ENCODE results near the gene SYCE3.

DNA sequence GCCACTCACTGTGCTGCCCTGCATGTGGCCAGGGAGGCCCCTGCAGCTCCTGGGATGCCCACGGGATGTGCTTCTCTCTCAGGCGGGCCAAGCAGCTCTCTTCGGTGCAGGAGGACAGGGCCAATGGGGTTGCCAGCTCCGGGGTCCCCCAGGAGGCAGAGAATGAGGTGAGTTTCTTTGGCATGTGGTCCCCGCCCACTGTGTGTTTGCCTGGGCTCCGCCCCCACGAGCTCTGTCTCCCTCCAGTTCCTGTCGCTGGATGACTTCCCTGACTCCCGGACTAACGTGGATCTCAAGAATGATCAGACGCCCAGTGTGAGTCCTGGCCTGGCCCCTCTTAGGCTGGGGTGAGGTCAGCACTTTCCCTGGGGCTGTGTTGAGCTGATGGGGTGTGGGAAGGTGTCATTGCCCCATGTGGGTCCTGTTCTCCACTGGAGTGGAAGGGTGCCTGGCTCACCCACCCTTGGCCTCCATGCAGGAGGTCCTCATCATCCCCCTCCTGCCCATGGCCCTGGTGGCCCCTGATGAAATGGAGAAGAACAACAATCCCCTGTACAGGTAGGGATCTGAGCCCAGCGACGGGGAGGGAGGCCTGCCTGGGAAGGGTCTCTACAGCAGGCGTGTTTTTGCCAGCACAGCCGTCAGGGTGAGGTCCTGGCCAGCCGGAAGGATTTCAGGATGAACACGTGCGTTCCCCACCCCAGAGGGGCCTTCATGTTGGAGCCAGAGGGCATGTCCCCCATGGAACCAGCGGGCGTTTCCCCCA, 45.0 kb downstream of the SYCE3 start:
- TF ChIP-seq, protein P1, sequence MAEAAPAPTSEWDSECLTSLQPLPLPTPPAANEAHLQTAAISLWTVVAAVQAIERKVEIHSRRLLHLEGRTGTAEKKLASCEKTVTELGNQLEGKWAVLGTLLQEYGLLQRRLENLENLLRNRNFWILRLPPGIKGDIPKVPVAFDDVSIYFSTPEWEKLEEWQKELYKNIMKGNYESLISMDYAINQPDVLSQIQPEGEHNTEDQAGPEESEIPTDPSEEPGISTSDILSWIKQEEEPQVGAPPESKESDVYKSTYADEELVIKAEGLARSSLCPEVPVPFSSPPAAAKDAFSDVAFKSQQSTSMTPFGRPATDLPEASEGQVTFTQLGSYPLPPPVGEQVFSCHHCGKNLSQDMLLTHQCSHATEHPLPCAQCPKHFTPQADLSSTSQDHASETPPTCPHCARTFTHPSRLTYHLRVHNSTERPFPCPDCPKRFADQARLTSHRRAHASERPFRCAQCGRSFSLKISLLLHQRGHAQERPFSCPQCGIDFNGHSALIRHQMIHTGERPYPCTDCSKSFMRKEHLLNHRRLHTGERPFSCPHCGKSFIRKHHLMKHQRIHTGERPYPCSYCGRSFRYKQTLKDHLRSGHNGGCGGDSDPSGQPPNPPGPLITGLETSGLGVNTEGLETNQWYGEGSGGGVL (tag by site-specific recombination; IDR thresholded peaks at IDR 0.05), result no peak
- no peak for TF ChIP-seq WT1 (tag by site-specific recombination; IDR thresholded peaks at IDR 0.05)
- TF ChIP-seq, protein P2, sequence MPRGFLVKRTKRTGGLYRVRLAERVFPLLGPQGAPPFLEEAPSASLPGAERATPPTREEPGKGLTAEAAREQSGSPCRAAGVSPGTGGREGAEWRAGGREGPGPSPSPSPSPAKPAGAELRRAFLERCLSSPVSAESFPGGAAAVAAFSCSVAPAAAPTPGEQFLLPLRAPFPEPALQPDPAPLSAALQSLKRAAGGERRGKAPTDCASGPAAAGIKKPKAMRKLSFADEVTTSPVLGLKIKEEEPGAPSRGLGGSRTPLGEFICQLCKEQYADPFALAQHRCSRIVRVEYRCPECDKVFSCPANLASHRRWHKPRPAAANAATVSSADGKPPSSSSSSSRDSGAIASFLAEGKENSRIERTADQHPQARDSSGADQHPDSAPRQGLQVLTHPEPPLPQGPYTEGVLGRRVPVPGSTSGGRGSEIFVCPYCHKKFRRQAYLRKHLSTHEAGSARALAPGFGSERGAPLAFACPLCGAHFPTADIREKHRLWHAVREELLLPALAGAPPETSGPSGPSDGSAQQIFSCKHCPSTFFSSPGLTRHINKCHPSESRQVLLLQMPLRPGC (tag by site-specific recombination; IDR thresholded peaks at IDR 0.05), result no peak
- no peak for TF ChIP-seq KLF9 (tag by site-specific recombination; IDR thresholded peaks at IDR 0.05; ENCODE audit: low read depth)
- TF ChIP-seq YY1 (tag by site-specific recombination; IDR thresholded peaks at IDR 0.05), result no peak
- TF ChIP-seq, protein P3, sequence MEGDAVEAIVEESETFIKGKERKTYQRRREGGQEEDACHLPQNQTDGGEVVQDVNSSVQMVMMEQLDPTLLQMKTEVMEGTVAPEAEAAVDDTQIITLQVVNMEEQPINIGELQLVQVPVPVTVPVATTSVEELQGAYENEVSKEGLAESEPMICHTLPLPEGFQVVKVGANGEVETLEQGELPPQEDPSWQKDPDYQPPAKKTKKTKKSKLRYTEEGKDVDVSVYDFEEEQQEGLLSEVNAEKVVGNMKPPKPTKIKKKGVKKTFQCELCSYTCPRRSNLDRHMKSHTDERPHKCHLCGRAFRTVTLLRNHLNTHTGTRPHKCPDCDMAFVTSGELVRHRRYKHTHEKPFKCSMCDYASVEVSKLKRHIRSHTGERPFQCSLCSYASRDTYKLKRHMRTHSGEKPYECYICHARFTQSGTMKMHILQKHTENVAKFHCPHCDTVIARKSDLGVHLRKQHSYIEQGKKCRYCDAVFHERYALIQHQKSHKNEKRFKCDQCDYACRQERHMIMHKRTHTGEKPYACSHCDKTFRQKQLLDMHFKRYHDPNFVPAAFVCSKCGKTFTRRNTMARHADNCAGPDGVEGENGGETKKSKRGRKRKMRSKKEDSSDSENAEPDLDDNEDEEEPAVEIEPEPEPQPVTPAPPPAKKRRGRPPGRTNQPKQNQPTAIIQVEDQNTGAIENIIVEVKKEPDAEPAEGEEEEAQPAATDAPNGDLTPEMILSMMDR (tag by site-specific recombination; IDR thresholded peaks at IDR 0.05), result no peak
- no peak for TF ChIP-seq ZNF521 (tag by site-specific recombination; IDR thresholded peaks at IDR 0.05)
